SK-N-SH treated with all-trans-retinoic acid at 6 μM for 48 hours (cell line): Measurements from ENCODE around the gene ARL6IP6.
"Not testable (repeated sequence)": the region's sequence is repeated elsewhere in the genome, so short reads cannot be mapped to it uniquely, and the experiment has no call there.

Experiments
- BACH2 ChIP-seq: fragments of 250-450 bp; sonication (Bioruptor Pico); IDR thresholded peaks from 2 replicates; pipeline ENCODE4 v1.9.0; 2021; ENCODE audit warnings: mild to moderate bottlenecking, borderline replicate concordance
- GLIS3 ChIP-seq: fragments of 250-450 bp; sonication (Bioruptor Pico); IDR thresholded peaks from 2 replicates; pipeline ENCODE4 v1.5.0; 2020; ENCODE audit warnings: mild to moderate bottlenecking, moderate library complexity
- OSR1 ChIP-seq: fragments of 250-450 bp; sonication (Bioruptor Pico); IDR thresholded peaks from 2 replicates; pipeline ENCODE4 v1.8.0; 2022; ENCODE audit warnings: moderate library complexity, mild to moderate bottlenecking, inconsistent platforms
- TCF4 ChIP-seq: fragments of 250-450 bp; sonication (Bioruptor Pico); IDR thresholded peaks from 2 replicates; pipeline ENCODE4 v1.8.0; 2021; ENCODE audit warnings: mild to moderate bottlenecking, moderate library complexity, borderline replicate concordance
- TSHZ2 ChIP-seq: fragments of 250-450 bp; sonication (Bioruptor Pico); IDR thresholded peaks from 2 replicates; pipeline ENCODE4 v1.5.0; 2020; ENCODE audit warnings: mild to moderate bottlenecking, moderate library complexity
- TF ChIP-seq, protein P1 (sequence below): fragments of 250-450 bp; sonication (Bioruptor Pico); IDR thresholded peaks from 2 replicates; pipeline ENCODE4 v1.8.0; 2020; ENCODE audit warnings: mild to moderate bottlenecking, moderate library complexity, borderline replicate concordance

DNA sequence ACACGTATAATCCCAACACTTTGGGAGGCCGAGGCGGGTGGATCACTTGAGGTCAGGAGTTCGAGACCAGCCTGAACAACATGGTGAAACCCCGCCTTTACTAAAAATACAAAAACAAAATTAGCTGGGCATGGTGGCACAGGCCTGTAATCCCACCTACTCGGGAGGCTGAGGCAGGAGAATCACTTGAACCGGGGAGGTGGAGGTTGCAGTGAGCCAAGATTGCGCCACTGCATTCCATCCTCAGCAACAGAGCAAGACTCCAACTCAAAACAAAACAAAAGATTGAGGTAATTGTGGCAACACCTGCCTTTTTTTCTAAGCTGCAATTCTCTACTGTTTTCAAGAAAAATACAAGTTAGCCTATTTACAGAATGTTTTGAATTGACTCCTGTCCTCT is 4.2 kb downstream of the ARL6IP6 start:
- TF ChIP-seq BACH2; OSR1 (CRISPR knock-in tag); GLIS3 (CRISPR knock-in tag); TCF4 (CRISPR knock-in tag); TSHZ2: not testable (repeated sequence)
- TF ChIP-seq, protein P1, sequence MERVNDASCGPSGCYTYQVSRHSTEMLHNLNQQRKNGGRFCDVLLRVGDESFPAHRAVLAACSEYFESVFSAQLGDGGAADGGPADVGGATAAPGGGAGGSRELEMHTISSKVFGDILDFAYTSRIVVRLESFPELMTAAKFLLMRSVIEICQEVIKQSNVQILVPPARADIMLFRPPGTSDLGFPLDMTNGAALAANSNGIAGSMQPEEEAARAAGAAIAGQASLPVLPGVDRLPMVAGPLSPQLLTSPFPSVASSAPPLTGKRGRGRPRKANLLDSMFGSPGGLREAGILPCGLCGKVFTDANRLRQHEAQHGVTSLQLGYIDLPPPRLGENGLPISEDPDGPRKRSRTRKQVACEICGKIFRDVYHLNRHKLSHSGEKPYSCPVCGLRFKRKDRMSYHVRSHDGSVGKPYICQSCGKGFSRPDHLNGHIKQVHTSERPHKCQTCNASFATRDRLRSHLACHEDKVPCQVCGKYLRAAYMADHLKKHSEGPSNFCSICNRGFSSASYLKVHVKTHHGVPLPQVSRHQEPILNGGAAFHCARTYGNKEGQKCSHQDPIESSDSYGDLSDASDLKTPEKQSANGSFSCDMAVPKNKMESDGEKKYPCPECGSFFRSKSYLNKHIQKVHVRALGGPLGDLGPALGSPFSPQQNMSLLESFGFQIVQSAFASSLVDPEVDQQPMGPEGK = not testable (repeated sequence)
